ENCODE measurements around the gene ZNF500. TPM values are rescaled to one million over a fixed set of nuclear protein-coding genes. Genes with fewer than 3 reads are reported as not detected.
"Not testable (repeated sequence)": the region's sequence is repeated elsewhere in the genome, so short reads cannot be mapped to it uniquely, and the experiment has no call there.

Gene ZNF500
- total RNA-seq, 1 donor from 2014 or later: 23.6 TPM

DNA sequence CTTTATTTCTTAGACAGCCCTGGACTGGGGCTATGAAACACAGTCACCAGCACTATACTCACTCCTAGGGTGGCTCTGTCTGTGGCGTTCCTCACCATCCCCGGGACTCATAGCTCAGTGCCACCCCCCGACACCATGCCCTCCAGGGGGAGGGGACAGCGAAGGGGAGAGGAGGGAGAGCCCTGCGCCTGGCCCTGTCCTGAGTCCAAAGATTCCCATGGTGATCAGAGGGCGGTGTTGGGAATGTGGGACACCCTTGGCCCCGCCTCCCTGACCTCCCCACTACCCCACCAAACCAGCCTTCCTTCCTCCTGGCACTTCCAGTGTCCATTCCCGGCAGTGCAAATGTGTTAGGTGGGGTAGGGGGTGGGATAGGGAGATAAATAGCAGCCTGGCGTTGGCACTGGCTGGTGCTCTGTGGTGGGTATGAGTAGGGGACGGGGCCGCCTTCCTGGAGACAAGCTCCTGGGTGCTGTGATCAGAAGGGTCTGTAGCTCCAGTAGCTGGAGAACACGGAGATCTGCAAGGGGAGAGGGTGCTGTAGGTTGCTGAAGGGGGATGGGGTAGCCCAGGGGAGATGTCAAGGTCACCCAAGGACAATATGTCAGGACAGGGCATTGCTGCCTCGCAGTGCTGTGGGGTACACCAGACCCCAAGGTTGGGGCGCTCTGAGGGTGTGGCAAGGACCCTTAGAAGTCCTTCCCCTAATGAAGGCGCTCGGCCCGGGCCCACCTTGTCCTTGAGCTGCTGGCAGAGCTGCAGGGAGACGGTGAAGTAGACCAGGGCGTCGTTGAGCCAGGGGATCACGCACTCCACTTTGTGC lies 30.2 kb upstream of the ZNF500 start:
- no peak for DNase-seq

DNA sequence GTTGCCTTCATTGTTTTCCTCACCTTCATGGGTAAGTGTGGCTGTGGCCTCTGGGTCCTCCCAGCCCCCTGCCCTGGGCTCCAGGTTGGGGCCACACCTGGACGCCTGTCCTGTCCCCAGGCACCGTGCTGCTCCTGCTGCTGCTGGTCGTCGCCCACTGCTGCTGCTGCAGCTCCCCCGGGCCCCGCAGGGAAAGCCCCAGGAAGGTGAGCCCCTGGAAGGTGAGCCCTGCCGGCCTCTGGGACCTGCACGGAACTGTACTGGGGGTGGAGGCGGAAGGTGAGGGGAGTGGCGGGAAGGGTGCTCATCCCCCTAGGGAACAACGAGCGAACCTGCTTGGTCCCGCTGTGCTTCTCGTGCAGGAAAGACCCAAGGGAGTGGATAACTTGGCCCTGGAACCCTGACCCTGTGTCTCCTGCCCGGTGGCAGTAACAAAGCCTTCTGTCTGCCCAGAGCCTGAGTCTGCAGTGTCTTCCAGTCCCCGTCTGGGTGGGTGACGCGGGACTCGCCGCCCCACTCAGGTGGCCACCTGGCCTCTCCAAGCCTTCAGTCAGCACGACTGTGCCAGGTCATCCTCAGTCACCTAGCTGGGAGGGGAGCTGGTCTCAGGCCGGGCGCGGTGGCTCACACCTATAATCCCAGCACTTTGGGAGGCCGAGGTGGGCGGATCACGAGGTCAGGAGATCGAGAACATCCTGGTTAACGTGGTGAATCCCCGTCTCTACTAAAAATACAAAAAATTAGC lies 29.0 kb upstream of the ZNF500 start:
- DNase-seq: no peak

GRCh38 chr16:4795181-4795827 lies 28.3 kb upstream of the ZNF500 start, which contains the start of gene SMIM22:
Gene SMIM22, plus strand, starts transcription at chr16:4795369. Its CDS starts 366 bp downstream, at chr16:4795735.
- DNase-seq: no peak

DNA sequence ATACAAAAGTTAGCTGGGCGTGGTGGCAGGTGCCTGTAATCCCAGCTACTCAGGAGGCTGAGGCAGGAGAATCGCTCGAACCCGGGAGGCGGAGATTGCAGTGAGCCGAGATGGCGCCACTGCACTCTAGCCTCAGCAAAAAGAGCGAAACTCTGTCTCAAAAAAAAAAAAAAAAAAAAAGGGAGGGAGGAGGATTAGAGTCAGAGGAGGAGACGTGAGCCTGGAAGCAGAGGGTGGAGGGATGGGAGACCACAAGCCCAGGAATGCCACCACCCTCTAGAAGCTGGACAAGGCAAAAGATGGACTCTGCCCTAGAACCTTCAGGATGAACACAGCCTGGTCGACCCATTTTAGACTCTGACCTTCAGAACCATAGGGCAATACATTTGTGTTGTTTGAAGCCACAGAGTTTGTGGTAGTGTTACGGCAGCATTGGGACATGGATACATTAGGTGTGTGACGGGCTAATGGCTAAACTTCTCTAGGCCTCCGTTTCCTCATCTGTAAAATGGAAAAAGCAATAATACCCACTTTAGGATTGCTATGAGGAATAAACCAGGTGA lies 26.1 kb upstream of the ZNF500 start:
- no peak for DNase-seq

DNA sequence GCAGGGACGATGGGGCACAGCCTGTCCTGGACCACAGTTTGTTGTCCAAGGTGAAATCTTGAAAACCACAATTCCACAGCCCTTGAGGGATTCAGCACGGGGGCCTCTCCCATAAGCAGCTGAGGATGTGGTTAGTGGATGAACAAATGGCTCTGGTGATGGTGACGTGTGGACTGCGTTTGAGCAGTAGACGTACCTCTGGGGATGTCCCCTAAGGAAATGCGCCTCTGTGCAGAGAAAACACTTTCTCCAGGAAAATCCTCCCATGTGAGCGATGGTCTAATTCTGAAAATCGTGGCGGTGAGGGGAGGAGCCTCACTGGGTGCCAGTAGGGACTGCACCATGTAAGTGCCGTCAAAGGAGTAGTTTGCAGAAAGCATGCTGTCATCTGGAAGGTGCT lies 23.9 kb upstream of the ZNF500 start:
- no peak for DNase-seq

- DNase-seq: no peak
These were observed 23.3 kb upstream of the ZNF500 start for GRCh38 chr16:4790261-4790660.

DNA sequence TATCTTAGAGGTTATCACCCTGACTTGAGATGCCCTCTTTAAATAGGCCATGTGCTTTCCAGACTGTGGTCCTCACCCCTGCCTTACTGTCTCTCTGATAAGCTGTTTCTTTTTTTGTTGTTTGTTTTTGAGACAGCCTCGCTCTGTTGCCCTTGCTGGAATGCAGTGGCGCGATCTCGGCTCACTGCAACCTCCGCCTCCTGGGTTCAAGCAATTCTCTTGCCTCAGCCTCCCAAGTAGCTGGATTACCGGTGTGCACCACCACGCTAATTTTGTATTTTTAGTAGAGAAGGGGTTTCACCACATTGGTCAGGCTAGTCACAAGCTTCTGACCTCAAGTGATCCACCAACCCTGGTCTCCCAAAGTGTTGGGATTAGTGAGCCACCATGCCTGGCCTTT lies 21.9 kb upstream of the ZNF500 start:
- DNase-seq: no peak

GRCh38 chr16:4788489-4788889 lies 21.5 kb upstream of the ZNF500 start:
- no peak for DNase-seq

GRCh38 chr16:4787627-4788482 lies 20.9 kb upstream of the ZNF500 start, which contains the start of gene SEPTIN12:
Gene SEPTIN12, minus strand, starts transcription at chr16:4788345. Its CDS starts 700 bp downstream, at chr16:4787645.
- no peak for DNase-seq

- DNase-seq: no peak
These were observed 20.1 kb upstream of the ZNF500 start for GRCh38 chr16:4787068-4787467.

DNA sequence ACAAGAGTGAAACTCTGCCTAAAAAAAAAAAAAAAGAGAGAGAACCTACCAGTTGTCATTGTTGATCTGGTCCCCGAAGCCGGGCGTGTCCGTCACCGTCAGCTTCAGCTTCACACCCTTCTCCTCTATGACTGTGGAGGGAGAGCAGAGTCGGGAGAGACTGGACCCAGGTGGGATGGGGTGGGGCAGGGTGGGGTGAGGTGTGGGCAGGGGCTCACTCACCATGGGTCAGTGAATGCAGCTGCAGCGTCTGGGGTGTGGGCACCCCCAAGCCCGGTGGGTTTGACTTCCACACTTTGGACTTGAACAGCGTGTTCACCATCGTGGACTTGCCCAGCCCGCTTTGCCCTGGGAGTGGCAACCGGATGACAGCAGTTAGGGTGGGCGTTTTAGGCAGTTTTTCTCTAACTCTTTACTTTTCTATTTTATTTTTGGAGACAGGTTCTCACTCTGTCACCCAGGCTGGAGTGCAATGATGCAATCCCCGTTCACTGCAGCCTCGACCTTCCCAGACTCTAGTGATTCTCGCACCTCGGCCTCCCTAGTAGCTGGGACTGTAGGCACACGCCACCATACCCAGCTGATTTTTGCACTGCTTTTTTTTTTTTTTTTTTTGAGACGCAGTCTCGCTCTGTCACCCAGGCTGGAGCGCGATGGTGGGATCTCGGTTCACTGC lies 18.9 kb upstream of the ZNF500 start:
- no peak for DNase-seq

DNA sequence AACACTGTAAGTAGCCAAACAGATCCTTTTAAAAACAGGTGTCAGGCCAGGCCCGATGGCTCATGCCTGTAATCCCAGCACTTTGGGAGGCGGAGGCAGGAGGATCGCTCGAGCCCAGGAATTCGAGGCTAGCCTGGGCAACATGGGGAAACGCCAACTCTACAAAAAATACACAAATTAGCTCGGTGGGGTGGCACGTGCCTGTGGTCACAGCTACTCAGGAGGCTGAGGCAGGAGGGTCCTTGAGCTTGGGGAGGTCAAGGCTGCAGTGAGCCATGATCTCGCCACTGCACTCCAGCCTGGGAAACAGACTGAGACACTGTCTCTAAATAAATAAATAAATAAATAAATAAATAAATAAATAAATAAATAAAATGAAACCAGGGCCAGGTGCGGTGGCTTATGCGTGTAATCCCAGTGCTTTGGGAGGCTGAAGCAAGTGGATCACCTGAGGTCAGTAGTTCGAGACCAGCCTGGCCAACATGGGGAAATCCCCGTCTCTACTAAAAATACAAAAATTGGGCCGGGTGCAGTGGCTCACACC lies 17.6 kb upstream of the ZNF500 start:
- DNase-seq: not testable (repeated sequence)

- DNase-seq: no peak
These were observed 17.0 kb upstream of the ZNF500 start for GRCh38 chr16:4783951-4784336.

DNA sequence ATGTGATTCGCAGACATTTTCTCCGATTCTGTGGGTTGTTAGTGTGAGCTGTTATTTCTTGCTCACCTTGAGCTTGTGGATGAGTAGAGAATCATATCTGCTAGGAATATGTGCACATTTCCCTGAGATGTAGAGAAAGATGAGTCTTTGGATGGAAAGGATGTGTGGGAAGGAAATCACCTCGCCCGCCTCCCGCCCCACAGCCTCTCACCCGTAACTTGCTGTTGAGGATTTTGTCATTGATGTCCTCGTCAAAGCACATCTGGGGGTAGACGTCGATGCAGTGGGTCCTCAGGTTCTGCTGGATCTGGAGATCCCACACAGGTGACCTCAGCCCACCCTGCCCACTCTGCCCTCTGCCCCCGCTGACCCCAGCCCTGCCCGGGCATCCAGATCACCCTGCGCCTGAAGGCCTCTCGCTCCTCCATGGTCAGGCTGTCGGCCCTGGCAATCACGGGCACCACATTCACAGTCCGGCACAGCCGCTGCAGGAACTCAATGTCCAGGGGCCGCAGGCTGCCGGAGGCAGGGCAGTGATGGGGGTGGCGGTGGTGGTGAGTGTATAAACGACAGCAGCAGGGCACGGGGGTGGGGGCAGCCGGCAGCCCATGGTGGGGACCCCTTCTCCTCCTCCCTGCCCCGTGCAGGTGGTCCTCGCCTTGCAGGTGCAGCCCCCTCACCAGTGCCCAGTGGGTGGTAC lies 16.4 kb upstream of the ZNF500 start:
- no peak for DNase-seq

- DNase-seq: no peak
These were observed 13.3 kb upstream of the ZNF500 start for GRCh38 chr16:4780235-4780634.

DNA sequence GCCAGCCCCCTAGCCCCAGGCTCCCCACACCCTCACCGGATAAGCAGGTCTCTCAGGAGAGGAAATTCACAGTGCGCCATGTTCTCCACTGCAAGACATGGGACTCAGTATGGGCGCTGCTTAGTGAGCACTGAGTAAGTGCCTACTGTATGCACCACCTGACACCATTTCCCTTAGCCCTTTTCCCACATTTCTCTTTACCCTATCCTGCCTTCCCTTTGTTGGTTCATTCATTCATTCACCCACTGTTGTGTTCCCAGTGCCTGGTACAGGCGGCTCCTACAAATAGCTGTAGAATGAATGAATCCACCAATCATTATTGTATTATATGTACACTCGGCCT lies 11.1 kb upstream of the ZNF500 start:
- no peak for DNase-seq

DNA sequence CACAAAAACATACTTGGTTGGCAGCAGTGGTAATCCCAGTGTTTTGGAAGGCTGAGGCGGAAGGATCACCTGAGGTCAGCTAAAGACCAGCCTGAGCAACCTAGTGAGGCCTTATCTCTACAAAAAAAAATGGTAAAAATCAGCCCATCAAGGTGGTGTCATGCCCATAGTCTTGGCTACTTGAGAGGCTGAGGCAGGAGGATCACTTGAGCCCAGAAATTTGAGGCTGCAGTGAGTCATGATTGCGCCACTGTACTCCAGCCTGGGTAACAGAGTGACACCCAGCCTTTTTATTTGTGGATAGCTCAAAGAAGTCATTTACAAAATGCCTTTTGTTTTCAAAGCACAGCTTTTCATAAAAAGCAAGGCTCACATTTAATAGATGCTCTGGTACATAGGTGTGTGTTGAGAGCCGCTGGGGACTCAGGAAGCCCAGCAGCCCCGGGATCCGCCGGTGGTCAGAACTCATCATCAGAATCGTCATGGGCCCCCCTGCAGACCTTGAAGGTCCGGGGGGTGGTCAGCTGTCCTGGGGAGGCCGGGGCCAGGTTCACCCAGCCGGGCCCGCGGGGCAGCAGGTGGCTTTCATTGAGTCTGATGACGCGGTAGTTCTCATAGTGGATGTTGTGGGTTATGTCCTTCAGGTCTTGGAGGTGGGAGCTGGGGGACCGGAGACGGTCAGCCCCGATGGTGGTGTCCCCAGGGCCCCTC lies 10.5 kb upstream of the ZNF500 start:
- DNase-seq: no peak

DNA sequence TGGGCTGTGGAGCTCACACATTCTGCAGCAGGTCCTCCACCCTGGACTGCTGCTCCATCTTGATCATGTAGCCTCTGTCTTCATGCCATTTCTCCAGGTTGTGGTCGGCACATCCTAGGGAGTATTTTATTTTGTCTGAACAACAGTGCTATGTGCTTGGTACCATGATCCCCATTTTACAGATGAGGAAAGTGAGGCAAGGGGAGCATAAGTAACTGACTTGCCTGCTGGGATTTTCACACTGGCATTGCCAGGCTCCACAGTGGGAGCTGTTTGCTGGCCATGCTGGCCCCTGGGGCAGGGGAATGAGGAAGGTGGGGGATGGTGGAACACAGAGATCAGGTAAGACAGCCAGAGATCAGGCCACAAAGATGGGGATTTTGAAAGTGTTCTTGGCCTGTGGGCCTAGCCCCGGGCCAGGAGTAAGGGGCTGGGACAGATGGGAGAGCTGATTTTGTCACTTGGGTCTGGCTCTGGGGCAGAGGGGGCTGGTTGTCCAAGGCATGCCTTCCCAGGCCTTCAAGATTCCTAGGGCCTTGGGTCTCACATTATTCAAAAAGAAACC lies 9.3 kb upstream of the ZNF500 start:
- DNase-seq: no peak

DNA sequence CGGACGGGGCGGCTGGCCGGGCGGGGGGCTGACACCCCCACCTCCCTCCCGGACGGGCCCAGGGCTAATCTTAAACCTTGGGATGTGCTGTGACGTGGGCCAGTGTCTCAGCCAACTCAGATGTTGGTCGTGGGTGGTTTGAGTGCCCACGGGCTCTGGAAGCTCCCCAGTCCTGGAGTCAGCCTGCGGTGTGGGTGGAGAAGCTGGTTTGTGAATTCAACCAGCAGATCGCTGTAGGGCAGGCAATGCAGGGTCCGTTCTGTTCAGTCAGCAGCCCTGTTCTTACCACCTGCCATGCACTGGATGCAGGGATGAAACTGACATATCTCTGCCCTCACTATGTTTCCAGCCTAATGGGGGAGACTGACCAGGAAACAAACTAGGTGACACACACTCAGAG lies 8.0 kb upstream of the ZNF500 start:
- no peak for DNase-seq
